K562 (cell line): Measurements from ENCODE around the gene UBXN6. TPM values are rescaled to one million over a fixed set of nuclear protein-coding genes. Genes with fewer than 3 reads are reported as not detected.

ENCODE experiments used
- AFF1 ChIP-seq, 2 experiments: fragments of 450-650 bp; IDR thresholded peaks; 2 replicates each; pipeline ENCODE4 v1.6.1; 2018; ENCODE audit warnings: mild to moderate bottlenecking in 2 of 2, low read depth in 1 of 2; ENCODE audit not compliant: partially characterized antibody in 2 of 2
- ATF7 ChIP-seq: fragments of 450-650 bp; IDR thresholded peaks from 2 replicates; pipeline ENCODE4 v1.7.1; 2014; ENCODE audit warnings: mild to moderate bottlenecking, moderate library complexity
- CBFB ChIP-seq: sonication (generic); formaldehyde crosslinking; IDR thresholded peaks from 2 replicates; pipeline ENCODE4 v1.4.0; 2020; ENCODE audit warnings: mild to moderate bottlenecking, missing genetic modification reagents
- CEBPB ChIP-seq: fragments of 450-650 bp; IDR thresholded peaks from 2 replicates; pipeline ENCODE4 v1.6.1; 2016; ENCODE audit warnings: missing genetic modification characterization, missing compliant biosample characterization
- EWSR1 ChIP-seq: fragments of 450-650 bp; IDR thresholded peaks from 2 replicates; pipeline ENCODE4 v1.6.1; 2018; ENCODE audit warnings: borderline replicate concordance, mild to moderate bottlenecking, low read depth, moderate library complexity; ENCODE audit not compliant: partially characterized antibody
- JUNB ChIP-seq: fragments of 450-650 bp; formaldehyde crosslinking; conservative IDR thresholded peaks from 2 replicates; pipeline ENCODE4 v1.4.0; 2020; ENCODE audit warnings: mild to moderate bottlenecking
- MLX ChIP-seq, 2 experiments: fragments of 450-650 bp in 1 of 2; sonication (generic) in 1 of 2; formaldehyde crosslinking; conservative IDR thresholded peaks; 2 replicates each; pipeline versions ENCODE4 v1.4.0 to v1.8.1; 2020 to 2022; ENCODE audit warnings: mild to moderate bottlenecking in 1 of 2, missing genetic modification reagents in 1 of 2
- MTA2 ChIP-seq: fragments of 450-650 bp; IDR thresholded peaks from 2 replicates; pipeline ENCODE4 v1.6.1; 2016; ENCODE audit warnings: low read depth
- NCOR1 ChIP-seq: fragments of 450-650 bp; IDR thresholded peaks from 2 replicates; pipeline ENCODE4 v1.6.1; 2016; ENCODE audit warnings: mild to moderate bottlenecking, moderate library complexity
- POU5F1 ChIP-seq: fragments of 150-350 bp; IDR thresholded peaks from 2 replicates; pipeline ENCODE4 v1.6.1; 2014; ENCODE audit warnings: borderline replicate concordance, low read length, low read depth, mild to moderate bottlenecking; ENCODE audit not compliant: partially characterized antibody
- PTRF ChIP-seq: fragments of 450-650 bp; IDR thresholded peaks from 2 replicates; pipeline ENCODE4 v1.6.1; 2016; ENCODE audit warnings: mild to moderate bottlenecking, missing genetic modification characterization, missing compliant biosample characterization
- SAFB ChIP-seq: fragments of 200-400 bp; formaldehyde crosslinking; IDR thresholded peaks from 2 replicates; pipeline ENCODE4 v1.6.1; 2017; ENCODE audit warnings: low read depth, low read length, borderline replicate concordance
- TCFL5 ChIP-seq: fragments of 250-450 bp; sonication (Bioruptor Pico); conservative IDR thresholded peaks from 2 replicates; pipeline ENCODE4 v1.6.1; 2021; ENCODE audit warnings: mild to moderate bottlenecking, moderate library complexity, matching md5 sums
- TEAD4 ChIP-seq, 2 experiments: sonication (generic) in 1 of 2; formaldehyde crosslinking in 1 of 2; IDR thresholded peaks; 2 replicates each; pipeline versions ENCODE4 v1.6.1 to v1.8.0; 2012 to 2022; ENCODE audit warnings: borderline replicate concordance in 1 of 2, inconsistent platforms in 1 of 2, low read length in 1 of 2, mild to moderate bottlenecking in 1 of 2, missing genetic modification reagents in 1 of 2
- ZBED1 ChIP-seq: IDR thresholded peaks from 2 replicates; pipeline ENCODE4 v1.6.1; 2014
- ZKSCAN1 ChIP-seq: fragments of 150-350 bp; IDR thresholded peaks from 2 replicates; pipeline ENCODE4 v1.6.1; 2016; ENCODE audit warnings: low read depth, low read length
- ZNF354B ChIP-seq: fragments of 250-450 bp; sonication (Bioruptor Pico); IDR thresholded peaks from 2 replicates; pipeline ENCODE4 v1.4.0; 2020
- ZZZ3 ChIP-seq: fragments of 450-650 bp; IDR thresholded peaks from 2 replicates; pipeline ENCODE4 v1.6.1; 2016; ENCODE audit warnings: antibody characterized with exemption, mild to moderate bottlenecking, moderate library complexity
- polyA plus RNA-seq, 8 experiments: library from polyadenylated mRNA; depleted of rRNA in 4 of 8; stranded (reverse) in 5 of 8; unstranded in 3 of 8; fragments of >200 nt; fragmentation: Nextera tagmentation in 2 of 8; fragmentation: Illumina TruSeq in 1 of 8; extraction: Ambion mirVana in 2 of 8; extraction: Trizol in 1 of 8; gene quantifications; 2 replicates each; pipeline versions ENCODE4 v1.2.1 to v1.2.3, GENCODE V29; 2011 to 2014; ENCODE audit warnings: inconsistent platforms in 1 of 8, missing spikeins in 1 of 8
- total RNA-seq, 7 experiments: library from RNA; depleted of rRNA in 6 of 7; stranded (reverse); fragments of >200 nt in 6 of 7; fragmentation: Illumina TruSeq in 2 of 7; extraction: Trizol in 2 of 7; gene quantifications; 2 replicates each; pipeline versions ENCODE4 v1.2.1 to v1.2.3, GENCODE V29; 2011 to 2021; ENCODE audit warnings: low replicate concordance in 1 of 7
- TF ChIP-seq, protein P1 (sequence below): fragments of 450-650 bp; IDR thresholded peaks from 2 replicates; pipeline ENCODE4 v1.7.0; 2016; ENCODE audit warnings: borderline replicate concordance
- TF ChIP-seq, protein P2 (sequence below): fragments of 450-650 bp; formaldehyde crosslinking; IDR thresholded peaks from 2 replicates; pipeline ENCODE4 v1.4.0; 2020; ENCODE audit warnings: mild to moderate bottlenecking, mixed read lengths

UBXN6 gene
- total and polyA plus RNA-seq, 9 of the 15 experiments (the other 6 are each of a cell fraction or from before 2014, with no cell fraction given): 0.48 to 90.2 (median 29.5) TPM

GRCh38 chr19:4402171-4403004 lies 55.2 kb downstream of the UBXN6 start, which contains the start of gene CHAF1A (continued):
- TF ChIP-seq AFF1 (IDR thresholded peaks at IDR 0.05; ENCODE audit: low read depth in 1 of 2, partially characterized antibody in 2 of 2): no peak
- TF ChIP-seq ZZZ3: no peak
- 0 out of 4 replicates have a peak, but pooled peaks of 1 of the 2 experiments have one; percentile 65 for TF ChIP-seq MLX (CRISPR knock-in tag; conservative IDR thresholded peaks at IDR 0.05)
- peak; percentile 96 for TF ChIP-seq CEBPB (tag)
- TF ChIP-seq POU5F1: no peak
- TF ChIP-seq TEAD4 (IDR thresholded peaks at IDR 0.05; ENCODE audit: low read length): no peak
- 0 out of 2 replicates have a peak, but pooled peaks have one; percentile 20 for TF ChIP-seq TEAD4 (CRISPR knock-in tag; IDR thresholded peaks at IDR 0.05; ENCODE audit: borderline replicate concordance)
- TF ChIP-seq ZNF354B: no peak
- TF ChIP-seq, protein P1, sequence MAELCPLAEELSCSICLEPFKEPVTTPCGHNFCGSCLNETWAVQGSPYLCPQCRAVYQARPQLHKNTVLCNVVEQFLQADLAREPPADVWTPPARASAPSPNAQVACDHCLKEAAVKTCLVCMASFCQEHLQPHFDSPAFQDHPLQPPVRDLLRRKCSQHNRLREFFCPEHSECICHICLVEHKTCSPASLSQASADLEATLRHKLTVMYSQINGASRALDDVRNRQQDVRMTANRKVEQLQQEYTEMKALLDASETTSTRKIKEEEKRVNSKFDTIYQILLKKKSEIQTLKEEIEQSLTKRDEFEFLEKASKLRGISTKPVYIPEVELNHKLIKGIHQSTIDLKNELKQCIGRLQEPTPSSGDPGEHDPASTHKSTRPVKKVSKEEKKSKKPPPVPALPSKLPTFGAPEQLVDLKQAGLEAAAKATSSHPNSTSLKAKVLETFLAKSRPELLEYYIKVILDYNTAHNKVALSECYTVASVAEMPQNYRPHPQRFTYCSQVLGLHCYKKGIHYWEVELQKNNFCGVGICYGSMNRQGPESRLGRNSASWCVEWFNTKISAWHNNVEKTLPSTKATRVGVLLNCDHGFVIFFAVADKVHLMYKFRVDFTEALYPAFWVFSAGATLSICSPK: no peak
- TF ChIP-seq ATF7: peak; percentile 98
- TF ChIP-seq CBFB (CRISPR knock-in tag): no peak
- TF ChIP-seq, protein P2, sequence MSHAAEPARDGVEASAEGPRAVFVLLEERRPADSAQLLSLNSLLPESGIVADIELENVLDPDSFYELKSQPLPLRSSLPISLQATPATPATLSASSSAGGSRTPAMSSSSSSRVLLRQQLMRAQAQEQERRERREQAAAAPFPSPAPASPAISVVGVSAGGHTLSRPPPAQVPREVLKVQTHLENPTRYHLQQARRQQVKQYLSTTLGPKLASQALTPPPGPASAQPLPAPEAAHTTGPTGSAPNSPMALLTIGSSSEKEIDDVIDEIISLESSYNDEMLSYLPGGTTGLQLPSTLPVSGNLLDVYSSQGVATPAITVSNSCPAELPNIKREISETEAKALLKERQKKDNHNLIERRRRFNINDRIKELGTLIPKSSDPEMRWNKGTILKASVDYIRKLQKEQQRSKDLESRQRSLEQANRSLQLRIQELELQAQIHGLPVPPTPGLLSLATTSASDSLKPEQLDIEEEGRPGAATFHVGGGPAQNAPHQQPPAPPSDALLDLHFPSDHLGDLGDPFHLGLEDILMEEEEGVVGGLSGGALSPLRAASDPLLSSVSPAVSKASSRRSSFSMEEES (CRISPR knock-in tag): peak; percentile 100
- no peak for TF ChIP-seq MTA2
- TF ChIP-seq EWSR1: no peak
- no peak for TF ChIP-seq ZKSCAN1
- no peak for TF ChIP-seq SAFB
- TF ChIP-seq ZBED1: no peak
- no peak for TF ChIP-seq PTRF (tag)
- TF ChIP-seq TCFL5 (CRISPR knock-in tag): no peak
- TF ChIP-seq JUNB (CRISPR knock-in tag): no peak
- TF ChIP-seq NCOR1: no peak
